ENCODE data around the gene PRPF6. TPM values are rescaled to one million over a fixed set of nuclear protein-coding genes. Genes with fewer than 3 reads are reported as not detected.

PRPF6 gene
- total RNA-seq, 2 donors from 2014 or later, result 32.9 to 43.6 TPM

GRCh38 chr20:64082126-64082731, 101.3 kb downstream of the PRPF6 start:
- Histone ChIP-seq H3K4me1 (peaks cover 0 to 60% of the 10 kb centered on the region in 2 donors), H3K4me3 (no peak overlapping the region)
- DNase-seq (ENCODE audit: low spot score), result no peak

More at GRCh38 chr20:64082126-64082731, 101.3 kb downstream of the PRPF6 start:
- Histone ChIP-seq H3K27me3 (peaks cover 0 to 7% of the 10 kb centered on the region in 2 donors), H3K27ac (no peak overlapping the region), H3K9me3 (no peaks in the 10 kb centered on the region), H3K36me3 (no peaks in the 10 kb centered on the region)
- no peak for TF ChIP-seq CTCF (IDR thresholded peaks at IDR 0.05)

MicroRNAs encoded within 50 kb of the gene (microRNA counts, 767-probe panel; counts per million panel counts)
- microRNA hsa-miR-1914-5p (0 to 31.0 counts per million in 2 donors), microRNA hsa-miR-647 (0 to 31.0 counts per million in 2 donors)

Small RNA genes lying within 50 kb of the gene (microRNA-seq; reads per million reads assigned to microRNA genes)
- gene MIR1914 (ENCODE audit: borderline number of aligned reads in 2 of 2, borderline replicate concordance in 1 of 2), result 0 reads per million in 2 donors
- gene MIR647 (ENCODE audit: borderline number of aligned reads in 2 of 2, borderline replicate concordance in 1 of 2), result 0 reads per million in 2 donors
- 0 to 1.4 reads per million in 2 donors for gene MIR6813 (ENCODE audit: borderline number of aligned reads in 2 of 2, borderline replicate concordance in 1 of 2)

Other genes with a start within 250 kb of the PRPF6 start
- gene LIME1, start 244.5 kb upstream of the PRPF6 start, total RNA-seq, result 1 to 10 TPM; 2.4 to 2.5 TPM
- 10 to 100 TPM; 30.1 to 30.7 TPM for gene SLC2A4RG, start 241.4 kb upstream of the PRPF6 start, total RNA-seq
- gene ZBTB46, start 149.9 kb upstream of the PRPF6 start, total RNA-seq, result 10 to 100 TPM; 12.2 to 17.8 TPM
- gene ABHD16B, start 119.6 kb upstream of the PRPF6 start, total RNA-seq, result not detected
- gene TPD52L2, start 115.9 kb upstream of the PRPF6 start, total RNA-seq, result 10 to 100 TPM; 80.6 to 84.0 TPM
- gene DNAJC5, start 86.0 kb upstream of the PRPF6 start, total RNA-seq, result 10 to 100 TPM; 41.2 to 43.8 TPM
- 10 to 100 TPM; 25.9 to 27.6 TPM for gene UCKL1, start 24.7 kb upstream of the PRPF6 start, total RNA-seq
- 1 to 10 TPM; 7.0 to 8.3 TPM for gene ZNF512B, start 11.2 kb upstream of the PRPF6 start, total RNA-seq
- 1 to 10 TPM; 3.1 to 3.7 TPM for gene SAMD10, start 1.5 kb upstream of the PRPF6 start, total RNA-seq
- gene C20orf204, start 55.0 kb downstream of the PRPF6 start, total RNA-seq, result under 1 TPM; 0.07 to 0.35 TPM
- 10 to 100 TPM; 15.1 to 17.2 TPM for gene SOX18, start 68.5 kb downstream of the PRPF6 start, total RNA-seq
- 10 to 100 TPM; 17.8 to 25.5 TPM for gene TCEA2, start 82.1 kb downstream of the PRPF6 start, total RNA-seq
- gene RGS19, start 98.4 kb downstream of the PRPF6 start, total RNA-seq, result 10 to 100 TPM in 1 of 2 donors, 1 to 10 TPM in 1; 7.8 to 14.1 TPM
- gene OPRL1, start 99.0 kb downstream of the PRPF6 start, total RNA-seq, result 1 to 10 TPM in 1 of 2 donors, under 1 TPM in 1; 0.75 to 1.4 TPM
- gene LKAAEAR1, start 103.3 kb downstream of the PRPF6 start, total RNA-seq, result not detected
- not detected for gene NPBWR2, start 126.4 kb downstream of the PRPF6 start, total RNA-seq
- gene MYT1, start 183.3 kb downstream of the PRPF6 start, total RNA-seq, result under 1 TPM in 1 of 2 donors, not detected in 1; 0.15 TPM